GM18873 (cell line): ENCODE data around the gene SOX18.
"Not testable (repeated sequence)": the region's sequence is repeated elsewhere in the genome, so short reads cannot be mapped to it uniquely, and the experiment has no call there.

Experiments
- ATAC-seq: cut with Tn5 transposase; IDR thresholded peaks from one replicate; pipeline ENCODE4 v1.9.1; 2021; ENCODE audit warnings: mild to moderate bottlenecking, moderate library complexity, moderate number of reproducible peaks; ENCODE audit not compliant: unreplicated experiment, low FRiP score

SOX18 gene

GRCh38 chr20:64049060-64049877 is at the start of gene SOX18:
Gene SOX18, minus strand, starts transcription at chr20:64049639. Its CDS starts 123 bp downstream, at chr20:64049516.
- ATAC-seq = no peak

- ATAC-seq = no peak
Observed at GRCh38 chr20:64098471-64099013, 49.1 kb upstream of the SOX18 start.

GRCh38 chr20:64096535-64096934 is 47.1 kb upstream of the SOX18 start:
- no peak for ATAC-seq

GRCh38 chr20:64095927-64096326 is 46.5 kb upstream of the SOX18 start:
- no peak for ATAC-seq

- no peak for ATAC-seq
Observed at GRCh38 chr20:64095455-64095854, 46.0 kb upstream of the SOX18 start.

GRCh38 chr20:64093013-64093503 is 43.6 kb upstream of the SOX18 start:
- ATAC-seq = no peak

- ATAC-seq = no peak
Observed at GRCh38 chr20:64092258-64093012, 43.0 kb upstream of the SOX18 start.

- no peak for ATAC-seq
Observed at GRCh38 chr20:64091770-64092169, 42.3 kb upstream of the SOX18 start.

- no peak for ATAC-seq
Observed at GRCh38 chr20:64091340-64091739, 41.9 kb upstream of the SOX18 start.

GRCh38 chr20:64090165-64090564 is 40.7 kb upstream of the SOX18 start:
- ATAC-seq = no peak

- not testable (repeated sequence) for ATAC-seq
Observed at GRCh38 chr20:64088586-64088985, 39.1 kb upstream of the SOX18 start.

- not testable (repeated sequence) for ATAC-seq
Observed at GRCh38 chr20:64087226-64087825, 37.9 kb upstream of the SOX18 start.

- no peak for ATAC-seq
Observed at GRCh38 chr20:64086801-64087200, 37.4 kb upstream of the SOX18 start.

GRCh38 chr20:64084685-64085152 is 35.3 kb upstream of the SOX18 start:
- no peak for ATAC-seq

GRCh38 chr20:64083804-64084684 is 34.6 kb upstream of the SOX18 start, which contains the start of gene LKAAEAR1:
Gene LKAAEAR1, minus strand, starts transcription at chr20:64084398. Its CDS starts 179 bp downstream, at chr20:64084219.
- ATAC-seq = no peak

- no peak for ATAC-seq
Observed at GRCh38 chr20:64083378-64083803, 34.0 kb upstream of the SOX18 start.

- no peak for ATAC-seq
Observed at GRCh38 chr20:64082820-64083377, 33.5 kb upstream of the SOX18 start.

- no peak for ATAC-seq
Observed at GRCh38 chr20:64082126-64082731, 32.8 kb upstream of the SOX18 start.

- ATAC-seq = no peak
Observed at GRCh38 chr20:64081624-64081964, 32.2 kb upstream of the SOX18 start.
